NB4 (cell line): ENCODE data around the gene ANGPTL5.
"Not testable (repeated sequence)": the region's sequence is repeated elsewhere in the genome, so short reads cannot be mapped to it uniquely, and the experiment has no call there.

ENCODE experiments used
- DNase-seq: peaks from one replicate; pipeline ENCODE4 v3.0.0; 2010; ENCODE audit warnings: low read depth
- H3K4me3 ChIP-seq: one replicate; pipeline ENCODE4 v1.5.1; 2011; ENCODE audit warnings: mild to moderate bottlenecking, low read depth, low read length, moderate library complexity
- MYC ChIP-seq: IDR thresholded peaks from 2 replicates; pipeline ENCODE4 v1.6.1; 2011; ENCODE audit warnings: low read depth, low read length
- POLR2A ChIP-seq: IDR thresholded peaks from 2 replicates; pipeline ENCODE4 v1.6.1; 2011; ENCODE audit warnings: mild to moderate bottlenecking; ENCODE audit not compliant: insufficient read length; ENCODE audit errors: extremely low read depth
- TF ChIP-seq, protein P1 (sequence below): IDR thresholded peaks from 2 replicates; pipeline ENCODE4 v1.6.1; 2011; ENCODE audit warnings: low read depth, low read length
- TF ChIP-seq, protein P2 (sequence below): IDR thresholded peaks from one replicate; pipeline ENCODE4 v1.5.1; 2012; ENCODE audit warnings: low read depth, low read length

ANGPTL5 gene

DNA sequence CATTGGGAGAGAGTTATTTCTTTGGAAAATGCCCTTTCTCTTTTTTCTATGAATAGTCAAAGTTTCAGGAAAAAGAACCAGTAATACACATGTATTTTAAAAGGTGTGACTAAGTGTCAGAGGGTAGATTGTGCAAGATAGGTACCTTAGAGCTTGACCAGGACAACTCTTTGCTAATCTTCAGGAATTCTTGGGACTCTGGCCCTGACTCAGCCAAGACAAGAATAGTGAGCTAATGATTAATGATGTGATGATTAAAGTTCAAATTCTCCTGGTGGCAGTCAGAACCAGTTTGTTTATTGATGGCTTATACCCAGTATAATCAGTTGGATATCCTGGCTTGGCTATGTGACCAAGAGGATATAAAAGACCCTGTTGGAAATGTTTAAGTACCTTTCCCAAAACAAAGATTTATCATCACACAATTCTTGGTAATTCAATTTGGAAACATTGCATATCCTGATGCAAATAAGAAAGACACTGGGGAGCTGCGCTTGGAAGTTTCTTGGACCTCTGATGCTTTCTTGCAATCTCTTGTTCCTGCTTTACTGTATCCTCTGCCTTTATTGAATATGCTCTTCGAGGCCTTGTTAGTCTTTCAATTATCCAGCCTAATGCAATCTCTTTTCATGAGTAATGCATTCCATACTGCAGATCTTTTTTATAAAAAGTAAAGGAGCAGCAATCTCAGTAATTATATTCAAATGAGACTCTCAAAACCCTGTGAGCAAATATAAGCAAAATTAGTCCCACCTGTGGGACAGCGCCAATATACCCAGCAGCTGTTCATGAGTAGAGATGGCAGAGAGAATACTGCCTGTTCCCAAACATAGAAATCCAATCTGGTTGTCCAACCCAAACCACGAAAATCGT, 49.5 kb downstream of the ANGPTL5 start:
- no peak for DNase-seq
- TF ChIP-seq, protein P1, sequence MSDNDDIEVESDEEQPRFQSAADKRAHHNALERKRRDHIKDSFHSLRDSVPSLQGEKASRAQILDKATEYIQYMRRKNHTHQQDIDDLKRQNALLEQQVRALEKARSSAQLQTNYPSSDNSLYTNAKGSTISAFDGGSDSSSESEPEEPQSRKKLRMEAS, result no peak
- no peak for TF ChIP-seq MYC
- TF ChIP-seq, protein P2, sequence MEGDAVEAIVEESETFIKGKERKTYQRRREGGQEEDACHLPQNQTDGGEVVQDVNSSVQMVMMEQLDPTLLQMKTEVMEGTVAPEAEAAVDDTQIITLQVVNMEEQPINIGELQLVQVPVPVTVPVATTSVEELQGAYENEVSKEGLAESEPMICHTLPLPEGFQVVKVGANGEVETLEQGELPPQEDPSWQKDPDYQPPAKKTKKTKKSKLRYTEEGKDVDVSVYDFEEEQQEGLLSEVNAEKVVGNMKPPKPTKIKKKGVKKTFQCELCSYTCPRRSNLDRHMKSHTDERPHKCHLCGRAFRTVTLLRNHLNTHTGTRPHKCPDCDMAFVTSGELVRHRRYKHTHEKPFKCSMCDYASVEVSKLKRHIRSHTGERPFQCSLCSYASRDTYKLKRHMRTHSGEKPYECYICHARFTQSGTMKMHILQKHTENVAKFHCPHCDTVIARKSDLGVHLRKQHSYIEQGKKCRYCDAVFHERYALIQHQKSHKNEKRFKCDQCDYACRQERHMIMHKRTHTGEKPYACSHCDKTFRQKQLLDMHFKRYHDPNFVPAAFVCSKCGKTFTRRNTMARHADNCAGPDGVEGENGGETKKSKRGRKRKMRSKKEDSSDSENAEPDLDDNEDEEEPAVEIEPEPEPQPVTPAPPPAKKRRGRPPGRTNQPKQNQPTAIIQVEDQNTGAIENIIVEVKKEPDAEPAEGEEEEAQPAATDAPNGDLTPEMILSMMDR, result no peak
- no peak for TF ChIP-seq POLR2A

DNA sequence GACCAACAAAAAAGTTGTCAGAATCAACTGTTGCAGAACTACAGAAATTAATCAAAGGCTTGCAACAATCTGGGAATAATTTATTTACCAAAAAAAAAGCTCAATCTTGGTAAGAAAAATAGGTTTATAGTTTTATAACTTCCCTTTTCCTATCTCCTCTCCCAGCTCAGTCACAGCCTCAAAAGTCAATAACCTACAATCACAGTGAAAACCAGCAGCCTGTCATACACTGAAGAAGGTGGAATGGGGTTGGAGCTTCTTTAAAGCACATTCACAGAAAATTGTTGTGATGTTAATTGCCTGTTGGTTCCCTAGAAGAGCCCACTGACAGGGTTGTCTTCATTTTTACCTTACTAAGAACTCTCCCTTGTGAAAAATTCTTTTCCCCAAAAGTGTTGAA, 52.2 kb downstream of the ANGPTL5 start:
- no peak overlapping the region for H3K4me3 ChIP-seq
- DNase-seq, result no peak
- TF ChIP-seq, protein P2, result no peak
- no peak for TF ChIP-seq POLR2A
- TF ChIP-seq, protein P1, result no peak
- TF ChIP-seq MYC, result no peak

More for the DNA sequence above, 49.5 kb downstream of the ANGPTL5 start:
- no peak overlapping the region for H3K4me3 ChIP-seq

DNA sequence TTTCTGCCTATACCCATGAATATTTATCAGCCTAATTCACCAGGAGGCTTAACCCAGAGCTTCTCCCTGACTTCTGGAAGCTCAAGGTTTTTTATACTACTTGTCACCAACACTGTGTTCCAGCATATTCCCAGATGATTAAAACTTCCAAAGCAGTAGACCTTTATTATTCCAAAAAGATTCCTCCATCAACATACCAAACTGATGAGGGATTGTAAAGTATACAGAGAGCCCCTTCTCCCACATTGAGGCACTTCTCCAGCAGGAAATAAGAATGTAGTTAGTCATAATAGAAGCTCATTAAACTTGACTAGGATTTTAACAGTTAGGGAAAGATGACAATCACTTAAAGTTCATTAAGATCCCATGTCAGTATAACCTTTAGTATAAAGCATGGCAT, 53.0 kb downstream of the ANGPTL5 start:
- no peak overlapping the region for H3K4me3 ChIP-seq
- no peak for DNase-seq
- TF ChIP-seq, protein P2, result no peak
- no peak for TF ChIP-seq POLR2A
- TF ChIP-seq MYC, result no peak
- TF ChIP-seq, protein P1, result no peak

DNA sequence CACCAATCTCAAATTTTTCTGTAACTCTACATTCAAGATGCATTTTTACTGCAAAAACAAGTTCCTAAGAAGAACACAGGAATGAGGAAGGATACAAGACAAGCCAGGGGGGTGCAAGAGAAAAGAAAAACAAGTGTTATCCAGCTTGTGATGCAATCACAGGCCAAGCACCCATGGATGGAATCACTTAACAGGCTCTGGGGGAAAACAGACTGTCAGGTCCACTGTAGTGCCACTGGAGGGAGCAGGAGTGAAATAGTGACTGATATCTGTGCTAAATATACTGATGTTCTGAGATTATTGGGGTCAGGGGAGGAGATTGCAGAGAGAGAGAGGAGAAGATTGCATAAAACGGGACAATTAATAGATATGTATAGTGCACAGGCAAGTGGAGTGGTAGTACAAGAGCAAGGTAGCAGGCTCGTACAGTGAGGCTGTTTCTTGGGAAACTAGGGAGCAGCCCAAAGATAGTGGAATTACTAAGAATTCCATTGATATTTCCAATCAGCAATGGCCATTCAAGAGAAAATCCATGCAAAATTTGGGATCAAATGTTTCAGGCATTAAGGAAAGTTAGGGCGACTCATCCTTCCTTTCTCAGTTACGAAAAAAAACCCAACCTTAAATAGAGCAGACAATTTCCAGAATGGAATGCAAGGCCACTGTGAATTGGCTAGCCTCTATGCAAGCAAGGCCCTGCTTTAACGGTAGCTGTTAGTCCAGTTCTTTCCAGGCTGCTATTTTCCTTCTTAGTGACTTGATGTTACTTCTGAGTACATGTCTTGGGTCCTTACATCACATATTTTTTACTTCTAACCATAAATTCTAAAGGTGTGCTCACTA, 53.7 kb downstream of the ANGPTL5 start:
- peak; percentile 31 for DNase-seq
- no peak overlapping the region for H3K4me3 ChIP-seq
- TF ChIP-seq, protein P1, result no peak
- TF ChIP-seq, protein P2, result peak; percentile 15

DNA sequence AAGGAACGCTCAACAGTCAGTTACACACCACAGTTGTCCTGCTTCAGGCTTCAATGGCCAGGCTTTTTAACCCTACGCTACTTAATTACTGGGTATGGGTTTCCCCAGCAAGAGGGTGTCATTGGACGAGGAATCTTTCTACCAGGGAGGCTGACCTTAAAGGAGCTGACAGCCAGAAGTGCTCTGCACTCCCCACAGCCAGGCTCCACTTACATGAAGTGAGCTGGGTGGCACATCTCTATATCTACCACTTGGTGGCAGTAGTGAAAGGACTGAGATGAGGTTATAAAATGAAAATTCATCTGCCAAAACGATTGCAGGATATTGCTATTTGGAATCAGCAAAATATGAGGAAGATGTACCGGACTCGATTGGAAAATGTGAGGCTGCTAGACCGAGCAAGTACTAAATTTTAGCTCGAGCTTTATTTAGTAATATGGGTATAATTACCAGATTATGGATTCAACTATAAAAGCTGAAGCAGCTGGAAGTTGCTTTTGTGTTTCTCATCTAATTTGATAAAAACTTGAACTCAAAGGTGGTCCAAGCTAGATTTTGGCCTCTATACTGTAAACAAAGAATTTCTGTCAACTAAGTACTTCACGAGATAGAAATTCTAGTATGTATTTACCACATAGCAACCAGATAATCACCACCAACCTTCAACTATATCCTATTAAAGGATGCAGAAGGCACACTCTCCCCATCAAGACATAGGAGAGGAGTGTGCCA, 55.5 kb downstream of the ANGPTL5 start:
- H3K4me3 ChIP-seq, result no peak overlapping the region
- TF ChIP-seq MYC, result no peak
- TF ChIP-seq POLR2A, result no peak
- TF ChIP-seq, protein P2, result peak; percentile 71
- TF ChIP-seq, protein P1, result no peak
- DNase-seq, result peak; percentile 51

DNA sequence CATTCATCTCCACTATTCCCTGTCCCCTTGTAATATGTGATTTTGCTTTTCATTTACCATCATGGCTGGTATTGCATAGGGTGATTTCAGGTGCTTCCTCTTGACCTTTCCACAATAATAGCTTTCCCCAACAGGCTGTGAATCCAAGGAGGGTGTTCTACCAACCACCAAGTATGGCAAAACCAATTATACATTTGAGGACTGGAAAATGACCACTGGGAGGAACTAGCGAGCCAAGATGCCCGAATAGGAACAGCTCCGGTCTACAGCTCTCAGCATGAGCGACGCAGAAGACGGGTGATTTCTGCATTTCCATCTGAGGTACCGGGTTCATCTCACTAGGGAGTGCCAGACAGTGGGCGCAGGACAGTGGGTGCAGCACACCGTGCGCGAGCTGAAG, 64.1 kb downstream of the ANGPTL5 start:
- peak; percentile 7 for DNase-seq
- not testable (repeated sequence) for H3K4me3 ChIP-seq
